ENCODE data around the gene LRRC9.

- TF ChIP-seq EP300 (IDR thresholded peaks at IDR 0.05) (no peak), POLR2A (IDR thresholded peaks at IDR 0.05) (no peak)
These were observed 6.6 kb downstream of the LRRC9 start for GRCh38 chr14:59926534-59926933.
